SU-DHL-6 (cell line): Measurements from ENCODE around the gene CMKLR1.
A peak's percentile ranks its signal among the peaks of the same experiment; 100 is the strongest.

Experiments used
- H2AFZ ChIP-seq: fragments of 200-600 bp; sonication (generic); 2 replicates; pipeline ENCODE4 v1.6.1; 2014; ENCODE audit warnings: low read depth, mild to moderate bottlenecking, moderate library complexity, mixed read lengths, antibody characterized with exemption, low read length; ENCODE audit not compliant: severe bottlenecking
- H3F3A ChIP-seq: fragments of 200-600 bp; shearing (Covaris generic); 2 replicates; pipeline ENCODE4 v1.6.0; 2016; ENCODE audit warnings: antibody characterized with exemption, mild to moderate bottlenecking; ENCODE audit not compliant: insufficient read depth
- H3K27ac ChIP-seq: fragments of 200-600 bp; sonication (generic); 2 replicates; pipeline ENCODE4 v1.5.1; 2016; ENCODE audit warnings: low read depth, mild to moderate bottlenecking, low read length, moderate library complexity, mixed read lengths
- H3K27me3 ChIP-seq: fragments of 200-600 bp; sonication (generic), shearing (Covaris generic); 2 replicates; pipeline ENCODE4 v1.6.0; 2014; ENCODE audit warnings: mild to moderate bottlenecking, low read length
- H3K36me3 ChIP-seq: fragments of 200-600 bp; sonication (generic); 2 replicates; pipeline ENCODE4 v1.6.1; 2014; ENCODE audit warnings: mild to moderate bottlenecking, low read length, mixed read lengths
- H3K4me2 ChIP-seq: fragments of 300-600, 200-600 bp; shearing (Covaris generic), sonication (generic); 2 replicates; pipeline ENCODE4 v1.6.0; 2014; ENCODE audit warnings: low read length, low read depth, mild to moderate bottlenecking; ENCODE audit not compliant: poor library complexity, severe bottlenecking
- H3K4me3 ChIP-seq: fragments of 200-600 bp; sonication (generic); 2 replicates; pipeline ENCODE4 v1.5.1; 2014; ENCODE audit warnings: antibody characterized with exemption, low read length, mild to moderate bottlenecking, mixed read lengths; ENCODE audit not compliant: insufficient read depth, poor library complexity, severe bottlenecking
- H3K79me2 ChIP-seq: fragments of 200-600 bp; sonication (generic); 2 replicates; pipeline ENCODE4 v1.6.1; 2014; ENCODE audit warnings: mild to moderate bottlenecking, low read length, moderate library complexity; ENCODE audit not compliant: insufficient read depth
- H3K9ac ChIP-seq: fragments of 200-600 bp; sonication (generic); 2 replicates; pipeline ENCODE4 v1.7.0; 2014; ENCODE audit warnings: mild to moderate bottlenecking, low read length
- H3K9me2 ChIP-seq: fragments of 200-600 bp; sonication (generic); replicated peaks from 2 replicates; pipeline ENCODE4 v1.6.1; 2014; ENCODE audit warnings: low read length; ENCODE audit not compliant: insufficient read depth
- H3K9me3 ChIP-seq: fragments of 200-600 bp; sonication (generic); 2 replicates; pipeline ENCODE4 v1.6.1; 2014; ENCODE audit warnings: low read length, mixed read lengths; ENCODE audit not compliant: insufficient read depth
- H4K20me1 ChIP-seq: fragments of 200-600 bp; sonication (generic); 2 replicates; pipeline ENCODE4 v1.6.1; 2014; ENCODE audit warnings: low read depth, mild to moderate bottlenecking, antibody characterized with exemption, low read length, moderate library complexity, mixed read lengths
- CTCF ChIP-seq: fragments of 200-600 bp; sonication (generic); IDR thresholded peaks from one replicate; pipeline ENCODE4 v1.5.1; 2017; ENCODE audit warnings: antibody characterized with exemption, mild to moderate bottlenecking, low read length, moderate library complexity; ENCODE audit not compliant: insufficient read depth, poor library complexity, severe bottlenecking
- EZH2phosphoT487 ChIP-seq: fragments of 200-600 bp; sonication (generic), shearing (Covaris generic); conservative IDR thresholded peaks from 2 replicates; pipeline ENCODE4 v1.6.1; 2018; ENCODE audit warnings: mild to moderate bottlenecking, antibody characterized with exemption, low read length, moderate library complexity, mixed read lengths

The CMKLR1 gene

GRCh38 chr12:108337235-108338223 is 1.6 kb downstream of the CMKLR1 start:
- no peak overlapping the region for H3K9ac ChIP-seq
- H3K27me3 ChIP-seq, result no peaks in the 10 kb centered on the region
- H3K9me2 ChIP-seq, result no peaks in the 10 kb centered on the region
- no peak overlapping the region for H3K4me3 ChIP-seq
- H2AFZ ChIP-seq, result no peak overlapping the region
- no peak overlapping the region for H3K4me2 ChIP-seq
- H3K27ac ChIP-seq, result no peak overlapping the region
- no peaks in the 10 kb centered on the region for H3K36me3 ChIP-seq
- H4K20me1 ChIP-seq, result no peaks in the 10 kb centered on the region
- no peaks in the 10 kb centered on the region for H3K9me3 ChIP-seq
- no peaks in the 10 kb centered on the region for H3F3A ChIP-seq
- H3K79me2 ChIP-seq, result no peaks in the 10 kb centered on the region
- TF ChIP-seq CTCF (peak; percentile 56), EZH2phosphoT487 (no peak)

- Histone ChIP-seq H3F3A (no peaks in the 10 kb centered on the region), H3K4me2 (no peak overlapping the region), H3K36me3 (no peaks in the 10 kb centered on the region), H3K9me2 (no peaks in the 10 kb centered on the region), H3K27me3 (no peaks in the 10 kb centered on the region), H3K27ac (no peak overlapping the region), H2AFZ (no peak overlapping the region), H3K9me3 (no peaks in the 10 kb centered on the region), H3K79me2 (no peaks in the 10 kb centered on the region), H3K4me3 (no peak overlapping the region), H3K9ac (no peak overlapping the region), H4K20me1 (no peaks in the 10 kb centered on the region)
- TF ChIP-seq EZH2phosphoT487, result no peak
- TF ChIP-seq CTCF, result no peak
Measured at GRCh38 chr12:108335349-108336119, 3.6 kb downstream of the CMKLR1 start.

- Histone ChIP-seq H3K4me3 (no peak overlapping the region), H4K20me1 (no peaks in the 10 kb centered on the region), H3K79me2 (no peaks in the 10 kb centered on the region), H3K9me3 (no peaks in the 10 kb centered on the region), H3K27me3 (no peaks in the 10 kb centered on the region), H3F3A (no peaks in the 10 kb centered on the region), H3K9me2 (no peaks in the 10 kb centered on the region), H3K4me2 (no peak overlapping the region), H2AFZ (no peak overlapping the region), H3K27ac (no peak overlapping the region), H3K9ac (no peak overlapping the region), H3K36me3 (no peaks in the 10 kb centered on the region)
- TF ChIP-seq CTCF (no peak), EZH2phosphoT487 (no peak)
Measured at GRCh38 chr12:108333898-108334699, 5.0 kb downstream of the CMKLR1 start.
